HG03442 (cell line): ENCODE results near the gene TRMT61A.
"Not testable (repeated sequence)": the region's sequence is repeated elsewhere in the genome, so short reads cannot be mapped to it uniquely, and the experiment has no call there.

Experiments used
- ATAC-seq: cut with Tn5 transposase; IDR thresholded peaks from one replicate; pipeline ENCODE4 v1.9.1; 2021; ENCODE audit warnings: mild to moderate bottlenecking, moderate library complexity; ENCODE audit not compliant: unreplicated experiment

The TRMT61A gene

DNA sequence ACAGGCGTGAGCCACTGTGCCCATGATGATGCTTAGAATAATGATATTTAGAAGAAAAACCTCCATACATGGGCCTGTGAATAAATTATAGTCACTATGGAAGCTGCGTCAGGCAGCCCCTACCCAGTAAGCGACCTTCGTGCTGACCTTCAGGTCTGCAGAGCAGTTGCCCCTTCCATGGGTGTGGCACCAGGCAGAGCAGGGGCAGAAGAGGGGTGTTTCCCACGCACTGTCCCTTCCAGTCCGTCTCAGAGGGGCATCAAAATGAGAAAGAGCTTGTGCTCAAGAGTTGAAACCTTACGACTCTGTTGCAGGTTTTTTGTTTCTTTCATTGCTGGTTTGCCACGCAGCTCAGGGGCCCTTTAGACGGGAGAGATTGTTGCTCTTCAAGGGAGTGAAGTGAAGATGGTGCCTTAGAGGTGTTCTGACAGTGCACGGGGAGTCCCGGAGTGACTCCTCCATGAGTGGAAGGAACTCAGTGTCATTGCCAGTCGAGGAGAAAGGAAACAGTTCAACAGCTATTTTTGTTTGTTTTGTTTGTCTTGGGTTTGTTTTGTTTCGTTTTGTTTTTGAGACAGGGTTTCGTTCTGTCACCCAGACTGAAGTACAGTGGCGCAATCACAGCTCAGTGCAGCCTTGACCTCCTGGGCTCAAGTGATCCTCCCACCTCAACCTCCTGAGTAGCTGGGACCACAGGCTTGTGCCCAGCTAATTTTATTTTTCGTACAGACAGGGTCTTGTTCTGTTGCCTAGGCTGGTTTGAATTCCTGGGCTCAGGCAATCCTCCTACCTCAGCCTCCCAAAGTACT, 20.3 kb upstream of the TRMT61A start:
- no peak for ATAC-seq

DNA sequence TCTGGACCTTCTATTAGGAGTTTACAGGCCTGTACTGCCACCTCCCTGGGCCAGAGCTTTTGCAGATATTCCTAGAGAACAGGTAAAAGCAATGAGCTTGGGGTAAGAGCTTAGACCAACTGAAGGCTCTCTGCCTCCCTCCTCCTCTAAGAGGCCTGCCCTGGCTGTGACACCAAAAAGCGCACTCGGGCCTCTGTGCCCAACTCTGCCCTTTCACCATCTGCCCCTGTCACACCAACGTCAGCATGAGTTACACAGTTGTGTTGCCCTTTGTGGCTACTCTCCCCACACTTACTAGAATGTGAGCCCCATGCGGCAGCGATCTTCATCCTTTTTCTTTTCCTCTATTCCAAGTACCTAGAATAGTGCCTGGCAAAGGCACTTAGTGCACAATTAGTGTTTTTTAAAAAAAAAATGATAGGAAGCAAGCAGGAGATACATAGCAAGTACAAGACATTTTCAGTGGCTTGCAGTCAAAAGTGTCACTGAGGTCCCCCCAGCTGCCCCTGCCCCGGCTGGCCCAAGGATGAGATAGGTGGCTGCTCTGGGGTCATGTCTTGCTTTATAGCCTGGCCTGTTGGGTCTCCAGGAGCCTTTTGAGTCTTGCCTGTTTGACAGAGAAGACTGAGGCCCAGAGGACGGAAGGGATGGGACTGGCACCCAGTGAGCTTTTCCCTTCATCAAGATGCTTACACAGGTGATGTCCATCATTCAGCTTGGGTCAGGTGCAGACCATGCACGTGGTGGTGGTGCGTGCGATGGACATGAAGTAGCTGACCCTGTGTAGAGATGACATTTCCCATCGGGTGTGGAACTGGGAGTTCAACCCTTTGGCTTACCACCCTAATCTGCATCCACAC, 18.9 kb upstream of the TRMT61A start:
- ATAC-seq, result no peak

DNA sequence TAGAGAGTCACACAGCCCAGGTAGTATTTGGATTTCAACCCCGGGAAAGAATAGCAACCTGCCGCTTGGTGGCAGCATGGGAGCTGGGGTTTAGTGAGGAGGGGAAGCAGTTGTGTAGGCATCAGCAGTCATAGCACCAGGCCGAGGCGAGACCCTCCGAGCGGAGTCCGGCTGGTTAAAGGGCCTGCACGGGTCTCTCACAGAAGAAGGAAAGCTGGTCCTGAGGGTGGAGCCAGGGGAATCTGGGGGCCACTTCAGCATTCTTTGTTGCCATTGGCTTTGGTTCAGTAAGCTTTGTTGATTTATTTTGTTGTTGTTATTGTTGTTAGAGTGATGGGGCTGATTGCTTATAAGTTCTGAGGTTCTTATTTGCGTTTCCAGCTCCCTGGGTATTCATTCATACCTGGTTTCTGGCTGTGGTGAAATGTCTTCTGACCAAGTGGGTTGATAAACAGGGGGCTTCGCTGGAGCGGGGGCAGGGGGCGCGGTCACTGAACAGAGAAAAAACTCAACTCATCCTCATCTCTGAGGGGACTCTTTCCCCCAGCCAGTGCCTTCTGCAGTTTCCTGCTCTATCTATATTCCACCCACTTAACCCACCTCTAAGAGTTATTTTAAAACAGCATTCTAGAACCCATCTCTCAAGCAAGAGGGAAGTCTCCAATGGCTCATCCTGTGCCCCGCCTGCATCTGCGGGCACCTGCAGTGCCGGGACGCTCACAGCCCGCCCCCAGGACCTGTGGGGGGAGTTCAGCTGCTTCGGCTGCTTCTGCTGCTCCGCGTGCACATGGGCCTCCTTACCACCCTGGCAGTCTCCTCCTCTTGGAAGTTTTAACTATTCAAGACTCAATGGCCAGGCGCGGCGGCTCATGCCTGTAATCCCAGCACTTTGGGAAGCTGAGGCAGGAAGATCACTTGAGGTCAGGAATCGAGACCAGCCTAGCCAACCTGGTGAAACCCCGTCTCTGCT, 18.0 kb upstream of the TRMT61A start:
- no peak for ATAC-seq

DNA sequence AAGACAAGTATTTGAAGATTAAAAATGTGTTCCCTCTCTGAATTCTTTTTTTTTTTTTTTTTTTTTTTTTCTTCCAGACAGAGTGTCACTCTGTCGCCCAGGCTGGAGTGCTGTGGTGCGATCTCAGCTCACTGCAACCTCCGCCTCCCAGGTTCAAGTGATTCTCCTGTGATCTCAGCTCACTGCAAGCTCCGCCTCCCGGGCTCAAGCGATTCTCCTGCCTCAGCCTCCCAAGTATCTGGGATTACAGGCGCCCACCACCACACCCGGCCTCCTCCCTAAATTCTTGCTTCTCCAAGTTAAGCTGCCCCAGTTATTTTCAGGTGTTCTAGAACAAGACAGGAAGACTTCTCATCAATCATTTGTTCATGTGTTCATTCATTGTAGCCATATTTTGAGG, 16.8 kb upstream of the TRMT61A start:
- not testable (repeated sequence) for ATAC-seq

DNA sequence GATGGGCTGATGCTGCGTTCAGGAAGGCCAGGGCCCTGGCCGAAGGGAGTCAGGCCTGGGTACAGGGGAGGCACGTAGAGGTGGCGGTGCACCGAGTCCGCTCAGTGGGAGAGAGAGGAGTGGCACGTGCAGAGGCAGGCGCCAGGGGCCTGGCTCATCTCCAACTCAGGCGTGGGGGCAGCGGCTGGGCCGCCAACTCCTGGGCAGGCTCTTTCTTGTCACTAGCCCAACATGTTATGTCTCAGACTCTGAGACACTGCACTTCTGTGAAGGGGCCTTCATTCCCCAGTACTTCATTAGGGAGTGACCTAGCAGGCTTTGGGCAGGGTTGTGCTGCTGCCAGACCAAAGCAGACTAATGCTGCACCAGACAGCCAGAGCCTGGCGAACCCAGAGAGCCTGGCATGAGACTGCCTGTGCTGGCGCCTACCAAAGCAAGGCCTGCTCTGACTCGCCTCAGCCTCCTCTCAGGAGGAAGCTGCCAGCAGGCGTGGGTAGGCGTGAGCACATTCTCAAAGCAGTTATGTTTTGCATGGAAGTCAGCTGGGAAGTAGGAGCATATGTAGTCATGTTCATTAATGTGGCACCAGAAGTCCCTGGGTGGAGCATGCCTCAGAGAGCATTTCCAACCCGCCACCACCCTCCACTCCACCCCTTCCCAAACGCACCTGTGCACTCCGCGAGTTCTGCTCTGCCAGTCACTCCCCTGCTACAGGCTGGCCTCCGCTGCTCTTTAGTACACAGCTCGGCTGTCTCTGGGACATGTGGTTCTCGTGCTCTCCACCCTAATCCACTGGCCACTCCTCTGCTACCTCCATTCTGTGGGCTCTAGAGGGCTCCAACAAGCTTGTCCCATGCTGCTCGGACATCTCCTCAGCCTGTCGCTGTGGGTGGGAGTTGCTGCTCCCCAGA, 16.0 kb upstream of the TRMT61A start:
- ATAC-seq, result no peak

DNA sequence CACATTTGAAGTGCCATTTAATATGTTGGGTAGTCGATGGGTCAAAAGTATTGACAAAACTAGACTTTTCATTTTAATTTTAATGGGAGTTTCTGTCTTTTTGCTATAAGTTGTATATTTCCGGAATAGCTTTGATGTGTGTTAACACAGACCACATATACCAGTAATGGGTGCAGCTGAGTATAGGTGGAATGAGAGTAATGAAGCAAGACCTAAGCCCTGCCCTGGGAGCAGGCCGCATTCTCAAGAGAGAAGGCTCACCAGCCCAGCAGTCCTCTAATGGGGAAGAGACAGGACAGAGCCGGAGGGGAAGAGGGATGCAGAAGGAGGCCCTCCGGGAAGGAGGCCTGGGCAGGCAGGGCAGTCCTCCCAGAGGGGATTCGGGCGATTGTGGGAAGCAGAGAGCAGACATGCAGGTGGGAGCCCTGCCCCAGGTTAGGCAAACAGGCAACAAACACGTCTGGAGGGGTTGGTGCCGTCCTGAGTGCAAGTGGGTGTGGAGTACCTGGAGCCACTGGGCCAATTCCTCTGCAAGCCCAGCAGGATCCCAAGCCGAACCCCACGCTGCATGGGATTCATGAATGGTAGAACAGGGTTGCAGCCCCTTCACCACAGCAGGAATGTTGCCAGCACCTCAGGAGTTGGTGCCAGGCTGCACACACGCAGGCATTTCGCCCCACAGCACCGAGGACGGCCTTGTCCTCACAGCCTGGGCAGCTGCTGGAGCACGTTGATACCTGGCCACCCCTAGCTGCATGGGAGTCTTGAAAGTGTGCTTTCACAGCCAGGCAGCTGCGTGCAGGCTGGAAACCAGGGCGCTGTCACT, 14.2 kb upstream of the TRMT61A start:
- ATAC-seq, result no peak

DNA sequence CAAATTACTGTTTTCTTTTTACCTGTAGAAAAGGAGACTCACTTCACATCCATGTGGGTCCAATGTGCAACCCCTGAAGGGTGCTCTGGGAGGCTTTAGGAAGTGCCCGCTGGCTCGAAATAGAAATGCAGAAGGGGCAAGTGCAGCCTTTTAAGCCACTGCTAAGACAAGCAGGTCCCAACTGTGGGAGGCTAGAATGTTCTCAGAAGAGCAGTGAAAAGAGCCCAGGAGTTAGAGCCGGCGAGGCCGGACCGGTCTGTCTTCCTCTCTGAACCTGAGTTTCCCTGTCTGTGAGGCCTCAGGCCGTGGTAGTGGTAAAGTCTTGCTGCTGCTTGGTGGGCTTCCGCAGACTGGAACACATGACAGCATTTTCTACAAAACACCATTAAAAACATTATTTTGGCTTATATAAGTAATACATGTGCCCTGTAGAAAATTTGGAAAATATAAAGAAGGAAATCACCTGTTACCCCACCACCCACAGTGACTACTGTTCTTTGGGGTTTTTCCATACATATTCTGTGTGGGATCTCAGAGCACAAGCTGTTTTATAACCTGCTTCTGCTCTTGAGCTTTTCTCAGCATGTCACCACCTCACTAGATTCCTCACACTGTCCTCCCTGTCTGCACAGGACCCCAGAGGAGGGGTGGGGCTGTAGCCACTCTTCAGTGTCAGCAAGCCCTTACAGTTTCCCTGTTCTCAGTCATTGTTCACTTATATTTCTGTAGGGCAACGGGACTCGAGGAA, 12.4 kb upstream of the TRMT61A start:
- ATAC-seq, result no peak

DNA sequence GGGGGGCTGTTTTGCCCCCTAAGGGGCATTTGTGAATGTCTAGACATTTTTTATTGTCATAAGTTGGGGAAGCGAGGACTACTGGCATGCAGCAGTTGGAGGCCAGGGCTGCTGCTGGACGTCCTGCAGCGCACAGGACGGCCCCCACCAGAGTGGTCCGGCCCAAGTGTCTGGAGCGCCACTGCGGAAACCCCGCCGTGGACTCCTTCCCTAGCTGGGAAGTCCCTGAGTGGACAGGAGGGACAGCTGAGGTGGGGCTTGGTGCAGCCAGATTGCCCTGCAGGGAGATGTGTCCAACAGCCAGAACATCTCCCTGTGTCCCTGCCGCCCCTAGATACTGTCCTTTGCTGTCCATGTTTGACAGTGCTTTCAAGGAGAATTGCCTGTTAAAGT, 11.8 kb upstream of the TRMT61A start:
- no peak for ATAC-seq

DNA sequence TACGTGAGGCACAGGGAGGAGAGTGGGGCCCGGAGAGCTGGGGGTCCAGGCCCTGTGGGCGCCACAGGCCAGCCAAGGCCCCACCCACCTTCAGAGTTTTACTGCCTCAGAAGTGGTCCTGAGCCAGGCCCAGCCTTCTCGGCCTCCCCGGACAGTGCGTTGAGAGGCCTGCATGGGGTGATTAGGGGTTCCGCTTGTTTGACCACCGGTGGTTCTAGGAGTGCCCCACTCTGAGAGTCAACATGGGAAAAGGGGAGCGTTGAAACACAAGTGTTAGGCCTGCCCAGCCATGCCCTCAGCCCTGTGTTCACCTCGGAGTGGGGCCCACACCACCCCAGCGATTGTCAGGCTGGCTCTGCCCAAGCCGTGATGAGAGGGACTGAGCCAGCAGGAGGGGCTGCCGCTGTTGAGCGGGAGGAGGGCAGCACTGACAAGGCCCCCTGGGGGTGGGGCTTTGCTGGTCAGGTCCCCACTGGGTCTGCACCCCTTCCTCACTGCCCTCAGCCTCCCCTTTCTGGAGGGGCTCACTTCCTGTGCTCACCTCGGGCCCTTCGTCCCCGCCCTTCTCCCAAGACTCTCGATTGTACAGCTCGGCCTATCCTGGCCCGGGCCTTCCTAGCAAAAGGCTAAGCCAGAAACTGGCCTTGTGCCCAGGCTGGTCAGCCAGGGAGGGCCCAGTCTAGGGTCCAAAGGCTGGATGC, 11.1 kb upstream of the TRMT61A start:
- ATAC-seq, result no peak

DNA sequence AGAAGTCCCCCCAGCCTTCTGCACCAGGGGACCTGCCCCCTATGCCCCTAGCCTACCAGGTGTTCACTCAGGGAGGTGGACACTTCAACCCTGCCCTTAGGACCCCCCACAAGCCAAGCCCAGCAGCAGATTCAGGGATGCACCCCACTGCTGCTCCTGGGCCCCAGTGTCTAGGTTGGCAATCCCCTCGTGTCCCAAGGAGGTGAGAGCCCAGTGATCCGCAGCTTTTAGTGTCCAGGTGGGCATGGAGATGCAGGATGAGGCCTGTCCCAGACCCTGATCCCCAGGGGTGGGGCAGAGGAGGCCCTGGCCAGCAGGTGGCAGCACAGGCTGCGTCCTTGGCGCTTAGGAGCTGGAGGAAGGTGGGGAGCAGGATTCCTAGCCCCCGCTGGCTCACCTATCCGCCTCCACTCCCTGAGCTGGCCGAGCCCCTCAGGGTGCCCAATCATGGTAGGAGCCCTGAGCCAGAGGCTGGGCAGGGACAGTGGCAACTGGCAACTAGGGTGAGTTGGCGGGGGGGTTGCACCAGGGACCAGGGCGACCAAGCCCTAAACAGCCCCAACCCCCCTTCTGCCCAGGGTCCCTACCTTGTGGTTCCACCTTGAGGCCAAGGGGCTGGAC, 10.5 kb upstream of the TRMT61A start:
- ATAC-seq, result no peak

DNA sequence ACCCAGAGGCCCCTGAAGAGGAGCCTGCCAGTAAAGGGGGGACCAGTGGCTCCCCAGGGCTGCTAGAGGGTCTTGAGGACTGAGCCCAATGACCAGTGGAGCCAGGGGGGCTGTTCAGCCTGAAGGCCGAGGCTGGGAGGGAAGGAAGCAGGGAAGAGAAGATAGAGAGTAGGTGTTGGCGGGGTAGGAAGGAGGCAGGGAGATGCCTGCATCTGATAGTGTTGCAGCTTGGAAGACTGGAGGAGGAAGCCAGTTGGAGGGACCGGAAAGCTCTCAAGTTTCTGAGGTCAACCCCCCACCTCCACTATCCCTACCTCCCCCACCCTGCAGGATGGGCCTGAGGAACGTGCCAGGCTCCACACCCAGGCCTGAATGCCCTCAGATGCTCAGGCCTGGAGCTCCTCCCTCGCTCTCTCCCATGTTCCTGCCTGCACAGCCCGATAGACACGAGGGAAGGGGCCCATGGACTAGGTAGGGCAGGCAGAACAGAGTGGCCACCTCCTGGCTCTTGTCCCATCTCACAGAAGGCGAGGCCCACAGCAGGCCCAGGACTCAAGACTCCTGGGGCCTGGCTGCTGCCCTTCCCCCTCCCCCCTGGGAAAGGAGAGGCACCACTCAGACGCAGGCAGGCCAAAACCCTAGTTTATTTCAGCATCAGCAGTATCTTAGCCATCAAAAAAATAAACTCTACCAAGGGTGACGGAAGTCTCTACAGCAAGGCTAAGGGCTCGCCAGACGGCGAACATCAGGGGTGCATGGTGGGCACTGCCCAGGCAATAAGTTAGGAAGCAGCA, 9.8 kb upstream of the TRMT61A start:
- no peak for ATAC-seq

DNA sequence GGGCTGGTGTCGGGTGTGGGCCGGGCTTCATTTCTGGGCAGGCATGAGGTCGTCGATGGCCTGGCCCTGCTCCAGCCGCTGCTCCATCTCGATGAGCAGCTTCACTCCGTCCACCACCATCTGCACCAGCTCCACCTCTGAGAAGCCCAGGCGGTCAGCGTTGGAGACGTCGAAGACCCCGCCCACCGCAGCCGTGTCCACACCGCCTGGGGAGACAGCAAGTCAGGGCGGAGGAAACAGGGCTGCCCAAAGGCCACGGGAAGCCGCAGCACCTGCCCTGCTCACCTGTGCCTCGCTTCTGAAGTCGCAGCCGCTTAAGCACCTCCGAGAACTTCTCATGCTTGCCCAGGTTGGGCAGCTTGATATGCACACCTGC, 9.2 kb upstream of the TRMT61A start:
- no peak for ATAC-seq

DNA sequence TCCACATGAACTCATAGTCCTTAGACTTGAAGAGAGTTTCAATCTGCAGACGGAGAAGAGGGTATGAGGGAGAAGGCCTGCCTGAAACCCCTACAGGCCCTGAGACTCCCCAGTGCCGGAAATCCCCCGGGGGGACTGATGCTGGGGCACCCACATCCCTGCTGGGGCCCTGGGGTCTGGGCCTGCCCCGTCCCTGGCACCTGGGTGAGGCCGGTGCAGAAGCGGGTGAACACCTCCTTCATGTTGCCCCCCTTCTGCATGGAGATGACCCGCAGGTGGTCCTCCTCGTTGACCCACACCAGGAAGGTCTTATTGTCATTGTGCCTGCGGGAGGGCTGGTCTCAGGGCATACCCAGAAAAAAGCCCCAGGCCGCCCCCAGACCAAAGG, 8.7 kb upstream of the TRMT61A start:
- no peak for ATAC-seq

DNA sequence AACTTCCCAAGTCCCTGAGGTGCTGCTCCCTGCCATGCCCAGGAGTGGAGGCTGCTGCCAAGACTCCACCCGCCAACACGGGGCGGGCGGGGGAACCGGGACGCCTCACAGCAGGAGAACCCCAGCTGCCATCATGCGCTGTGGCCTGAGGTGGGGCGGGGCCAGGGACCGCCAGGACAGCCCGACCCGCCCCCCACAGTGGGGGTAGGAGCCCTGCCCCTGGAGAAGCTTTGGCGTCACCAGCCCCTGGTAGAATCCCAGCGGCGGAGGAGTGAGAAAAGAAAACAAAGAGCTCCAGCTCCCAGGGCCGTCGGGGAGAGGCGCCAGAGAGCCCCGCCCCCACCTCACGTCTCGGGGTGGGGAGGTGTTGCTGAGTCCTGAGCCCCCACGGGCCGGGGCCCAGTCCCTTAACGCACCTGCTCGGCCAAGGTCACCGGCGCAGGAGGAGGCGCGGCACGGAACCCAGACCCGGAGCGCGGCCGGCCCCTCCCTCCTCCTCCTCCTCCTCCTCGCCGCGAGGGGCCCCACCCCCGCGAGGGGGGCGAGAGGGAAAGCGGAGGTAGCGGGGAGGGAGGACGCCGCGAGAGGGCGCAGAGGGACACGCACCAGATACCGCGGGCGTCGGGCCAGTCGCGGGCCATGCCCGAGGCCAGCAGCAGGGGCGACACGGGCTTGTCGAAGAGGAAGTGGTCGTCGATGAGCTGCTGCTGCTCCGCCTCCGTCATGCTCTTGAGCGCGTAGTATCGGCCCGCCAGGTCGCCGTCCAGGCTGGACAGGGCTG, 8.1 kb upstream of the TRMT61A start:
- no peak for ATAC-seq

DNA sequence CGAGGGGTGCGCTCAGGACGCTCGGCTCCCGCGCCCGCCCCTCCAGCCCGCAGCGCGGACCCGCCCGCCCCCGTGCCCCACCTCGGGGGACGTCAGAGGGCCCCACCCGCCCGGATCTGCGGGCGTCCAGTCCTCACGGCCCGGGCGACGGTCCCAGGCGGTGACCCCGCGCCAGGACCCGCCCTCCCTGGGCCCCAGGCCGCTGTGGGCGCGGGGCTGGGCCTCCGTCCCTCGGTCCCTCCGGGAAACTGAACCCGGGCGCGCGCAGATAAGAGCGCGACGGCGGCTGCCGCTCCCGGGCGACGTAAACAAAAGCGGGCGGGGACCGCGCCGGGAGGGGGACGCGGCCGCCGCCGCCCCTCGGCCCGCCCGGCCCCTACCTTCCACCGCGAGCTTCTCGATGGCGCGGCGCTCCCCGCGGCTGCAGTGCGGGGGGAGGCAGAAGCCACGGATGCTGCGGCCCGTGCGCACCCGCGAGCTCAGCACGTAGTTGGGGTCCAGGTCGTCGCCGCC, 7.5 kb upstream of the TRMT61A start:
- ATAC-seq, result no peak
